Activated naive CD8-positive, alpha-beta T cell treated with anti-CD3 and anti-CD28 coated beads, Interleukin-2, amount 10 ng/mL, durations not matched to agents 7 days and 5 days (primary cell): ENCODE data around the gene LDLRAD2. TPM values are rescaled to one million over a fixed set of nuclear protein-coding genes. Genes with fewer than 3 reads are reported as not detected.

Experiments
- ATAC-seq: fragments of 150-1000 bp; cut with Tn5 transposase; one replicate; pipeline ENCODE4 v1.10.0; 2021; ENCODE audit warnings: low read depth, moderate library complexity
- POLR2A ChIA-PET: fragments of 350-600 bp; sonication (Branson Sonifier 250); formaldehyde crosslinking; loops from one replicate; lab custom pipeline; 2021; ENCODE audit warnings: antibody characterized with exemption; lab: Charles Lee
- DNase-seq: peaks from one replicate; pipeline ENCODE4 v3.0.0; 2021
- H3K27ac Mint-ChIP-seq: one replicate; pipeline ENCODE4 v1.8.0; 2022; ENCODE audit warnings: mild to moderate bottlenecking, mixed read lengths
- H3K27me3 Mint-ChIP-seq: one replicate; pipeline ENCODE4 v1.8.0; 2022; ENCODE audit warnings: mild to moderate bottlenecking, moderate library complexity, mixed read lengths
- H3K36me3 Mint-ChIP-seq: one replicate; pipeline ENCODE4 v1.8.0; 2021; ENCODE audit warnings: mild to moderate bottlenecking, mixed read lengths
- H3K4me1 Mint-ChIP-seq: one replicate; pipeline ENCODE4 v1.8.0; 2021; ENCODE audit warnings: mixed read lengths
- H3K4me3 Mint-ChIP-seq: one replicate; pipeline ENCODE4 v1.8.0; 2022; ENCODE audit warnings: mild to moderate bottlenecking, moderate library complexity, mixed read lengths
- H3K9me3 Mint-ChIP-seq: one replicate; pipeline ENCODE4 v1.8.0; 2021; ENCODE audit warnings: mixed read lengths
- total RNA-seq, 2 experiments: library from RNA; stranded (reverse); gene quantifications; one replicate each; pipeline ENCODE4 v1.2.3, GENCODE V29; 2021

LDLRAD2 gene
- total RNA-seq, 2 experiments from 2014 or later = 0.09 TPM; not detected in 1

DNA sequence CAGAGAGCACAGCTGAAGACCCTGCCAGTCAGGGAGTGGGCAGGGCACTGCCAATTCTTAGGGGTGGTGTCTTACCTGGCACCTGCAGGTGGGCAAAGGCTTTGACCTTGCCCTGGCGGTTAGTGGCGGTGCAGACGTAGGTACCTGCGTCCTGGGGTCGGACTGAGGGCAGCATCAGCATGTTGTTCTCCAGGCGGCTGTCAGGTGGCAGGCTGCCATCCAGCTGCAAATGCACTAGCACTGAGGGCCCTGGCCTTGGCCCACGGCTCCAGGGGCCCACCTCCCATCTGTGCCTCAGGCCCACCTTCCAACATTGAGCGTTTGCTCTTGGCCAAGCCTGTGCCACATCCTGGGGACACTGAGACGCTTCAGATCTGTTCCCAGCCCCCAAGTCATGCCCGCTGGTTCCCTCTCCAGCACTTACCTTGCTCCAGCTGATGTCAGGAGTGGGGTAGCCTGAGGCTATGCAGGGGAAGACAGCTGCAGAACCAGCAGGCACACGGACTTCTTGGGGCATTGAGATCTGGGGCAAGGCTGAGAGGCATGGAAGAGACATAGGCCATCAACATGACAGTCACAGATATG lies 21.4 kb downstream of the LDLRAD2 start:
- Mint-ChIP-seq H3K27ac (no peak overlapping the region), H3K9me3 (peaks cover 11% of the 10 kb centered on the region), H3K4me3 (no peak overlapping the region), H3K4me1 (no peaks in the 10 kb centered on the region), H3K27me3 (no peaks in the 10 kb centered on the region), H3K36me3 (peaks cover 23% of the 10 kb centered on the region)
- ATAC-seq = no peak
- POLR2A ChIA-PET = no interaction called here
- no peak for DNase-seq

DNA sequence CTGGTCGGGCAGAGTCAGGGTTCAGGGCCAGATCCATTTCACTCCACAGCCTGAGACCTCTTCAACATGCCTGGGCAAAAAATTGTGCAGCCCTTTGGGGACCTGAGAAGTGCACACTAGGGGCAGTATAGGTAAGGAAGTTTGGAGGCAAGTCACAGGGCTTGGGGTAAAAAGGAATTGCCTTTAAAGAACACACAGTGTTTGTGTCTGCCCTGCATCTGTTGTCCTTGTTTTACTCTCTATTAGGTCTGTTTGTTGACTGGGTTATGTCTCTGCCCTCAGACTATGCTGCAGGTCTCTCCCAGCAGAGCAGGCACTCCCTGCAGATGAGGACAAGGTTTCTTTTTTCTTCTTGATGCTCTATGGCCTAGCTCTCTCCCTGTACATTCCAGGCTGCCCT lies 22.0 kb downstream of the LDLRAD2 start:
- H3K4me1 Mint-ChIP-seq = no peaks in the 10 kb centered on the region
- DNase-seq (no peak), ATAC-seq (no peak)
- H3K27me3 Mint-ChIP-seq = no peaks in the 10 kb centered on the region
- POLR2A ChIA-PET = no interaction called here
- peaks cover 23% of the 10 kb centered on the region for H3K36me3 Mint-ChIP-seq
- H3K4me3 Mint-ChIP-seq = no peak overlapping the region
- H3K9me3 Mint-ChIP-seq = peaks cover 11% of the 10 kb centered on the region
- H3K27ac Mint-ChIP-seq = no peak overlapping the region

DNA sequence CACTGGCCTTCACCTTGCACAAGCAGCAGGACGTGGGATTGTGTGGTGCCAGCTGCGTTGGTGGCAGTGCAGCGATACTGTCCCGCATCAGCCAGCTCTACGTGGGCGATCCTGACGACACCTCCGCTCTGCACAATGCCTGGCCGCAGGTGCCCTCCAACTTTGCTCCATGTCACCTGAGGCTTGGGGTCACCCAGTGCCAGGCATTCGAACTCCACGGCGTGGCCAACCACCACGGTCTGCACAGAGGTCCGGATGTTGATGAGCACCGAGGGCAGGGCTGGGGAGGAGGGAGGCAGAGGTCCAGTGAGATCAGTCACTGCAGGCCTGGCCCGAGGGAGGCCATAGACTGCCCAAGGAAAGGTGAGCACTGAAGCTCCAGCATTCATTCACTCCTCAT lies 22.6 kb downstream of the LDLRAD2 start:
- no peak overlapping the region for H3K4me3 Mint-ChIP-seq
- peaks cover 23% of the 10 kb centered on the region for H3K36me3 Mint-ChIP-seq
- DNase-seq (no peak), ATAC-seq (no peak)
- H3K27ac Mint-ChIP-seq = no peak overlapping the region
- POLR2A ChIA-PET = no interaction called here
- no peaks in the 10 kb centered on the region for H3K4me1 Mint-ChIP-seq
- H3K9me3 Mint-ChIP-seq = peaks cover 11% of the 10 kb centered on the region
- H3K27me3 Mint-ChIP-seq = no peaks in the 10 kb centered on the region

DNA sequence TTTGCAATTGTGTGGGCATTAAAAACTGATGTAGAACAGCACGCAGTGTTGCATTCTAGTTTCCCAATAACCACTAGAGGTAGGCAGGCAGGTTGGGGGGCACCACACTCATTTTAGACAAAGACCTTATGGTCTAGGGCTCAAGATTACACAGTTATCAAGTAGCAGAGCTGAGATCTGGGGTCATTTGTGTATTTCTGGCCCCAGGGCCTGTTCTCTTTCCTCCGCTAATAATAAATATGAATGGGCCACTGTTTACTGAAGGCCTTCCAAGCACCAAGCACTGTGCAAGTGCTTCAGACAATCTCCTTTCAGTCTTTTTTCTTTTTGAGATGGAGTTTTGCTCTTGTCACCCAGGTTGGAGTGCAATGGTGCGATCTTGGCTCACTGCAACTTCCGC lies 23.9 kb downstream of the LDLRAD2 start:
- no peak overlapping the region for H3K4me3 Mint-ChIP-seq
- peaks cover 23% of the 10 kb centered on the region for H3K36me3 Mint-ChIP-seq
- POLR2A ChIA-PET = no interaction called here
- ATAC-seq (no peak), DNase-seq (no peak)
- H3K4me1 Mint-ChIP-seq = no peaks in the 10 kb centered on the region
- H3K27me3 Mint-ChIP-seq = no peaks in the 10 kb centered on the region
- H3K27ac Mint-ChIP-seq = no peak overlapping the region
- peaks cover 11% of the 10 kb centered on the region for H3K9me3 Mint-ChIP-seq

GRCh38 chr1:21836729-21837128 lies 24.7 kb downstream of the LDLRAD2 start:
- POLR2A ChIA-PET = no interaction called here
- H3K27me3 Mint-ChIP-seq = no peaks in the 10 kb centered on the region

DNA sequence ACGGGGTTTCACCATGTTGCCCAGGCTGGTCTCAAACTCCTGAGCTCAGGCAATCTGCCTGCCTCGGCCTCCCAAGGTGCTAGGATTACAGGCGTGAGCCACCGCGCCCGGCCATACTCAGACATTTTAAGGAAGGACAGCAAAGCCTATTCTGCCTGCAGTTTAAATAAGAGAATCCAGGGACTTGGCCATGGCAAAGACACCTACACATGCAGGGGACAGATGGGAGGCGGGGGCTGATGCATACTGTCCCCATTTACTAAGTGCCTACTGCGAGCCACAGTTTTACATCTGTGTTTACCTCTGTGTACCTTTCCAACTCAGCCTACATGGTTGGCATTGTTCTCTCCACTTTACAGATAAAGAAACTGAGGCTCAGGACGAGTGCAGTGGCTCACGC lies 25.4 kb downstream of the LDLRAD2 start:
- DNase-seq (no peak), ATAC-seq (no peak)
- peaks cover 23% of the 10 kb centered on the region for H3K36me3 Mint-ChIP-seq
- no peak overlapping the region for H3K4me3 Mint-ChIP-seq
- POLR2A ChIA-PET = no interaction called here
- H3K4me1 Mint-ChIP-seq = no peaks in the 10 kb centered on the region
- H3K27ac Mint-ChIP-seq = no peak overlapping the region
- H3K9me3 Mint-ChIP-seq = peaks cover 11% of the 10 kb centered on the region
- H3K27me3 Mint-ChIP-seq = no peaks in the 10 kb centered on the region

More at GRCh38 chr1:21836729-21837128, 24.7 kb downstream of the LDLRAD2 start:
- peaks cover 23% of the 10 kb centered on the region for H3K36me3 Mint-ChIP-seq
- no peak overlapping the region for H3K4me3 Mint-ChIP-seq
- no peaks in the 10 kb centered on the region for H3K4me1 Mint-ChIP-seq
- ATAC-seq (no peak), DNase-seq (no peak)
- H3K9me3 Mint-ChIP-seq = peaks cover 11% of the 10 kb centered on the region
- no peak overlapping the region for H3K27ac Mint-ChIP-seq

- H3K36me3 Mint-ChIP-seq = peaks cover 19% of the 10 kb centered on the region
- no peak overlapping the region for H3K27ac Mint-ChIP-seq
- DNase-seq (no peak), ATAC-seq (no peak)
- no peaks in the 10 kb centered on the region for H3K4me1 Mint-ChIP-seq
- no peaks in the 10 kb centered on the region for H3K27me3 Mint-ChIP-seq
- POLR2A ChIA-PET = no interaction called here
- H3K9me3 Mint-ChIP-seq = peaks cover 11% of the 10 kb centered on the region
- no peak overlapping the region for H3K4me3 Mint-ChIP-seq
These were observed 26.5 kb downstream of the LDLRAD2 start for GRCh38 chr1:21838359-21839157.

DNA sequence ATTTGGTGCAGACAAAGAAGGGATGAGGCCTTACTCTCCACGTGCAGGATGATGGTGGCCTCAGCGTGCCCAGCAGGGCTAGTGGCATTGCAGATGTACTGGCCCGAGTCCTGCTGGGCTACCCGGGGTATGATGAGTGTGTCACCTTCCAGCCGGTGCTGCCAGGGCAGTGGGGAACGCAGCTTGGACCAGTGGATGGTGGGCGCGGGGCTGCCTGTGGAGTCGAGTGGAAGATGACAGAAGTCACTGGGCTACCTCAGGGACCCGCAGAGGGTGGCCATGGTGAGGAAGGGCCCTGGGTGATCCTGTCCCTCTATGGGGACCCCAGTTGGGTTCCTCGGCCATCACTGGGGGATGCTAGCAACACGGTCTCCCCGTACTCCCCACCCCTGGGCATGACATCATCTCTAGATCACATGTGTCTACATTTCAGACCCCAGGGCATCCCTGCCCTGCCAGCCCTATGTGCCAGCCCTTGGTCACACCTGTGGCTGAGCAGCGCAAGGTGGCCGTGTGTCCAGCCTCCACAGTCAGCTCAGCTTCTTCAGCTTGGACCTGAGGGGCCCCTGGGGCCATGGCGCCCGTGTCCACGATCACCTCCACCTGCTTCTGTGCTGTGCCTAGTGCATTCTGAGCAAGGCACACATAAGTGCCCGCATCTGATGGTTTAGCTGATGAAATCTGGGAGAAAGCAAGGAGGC lies 27.4 kb downstream of the LDLRAD2 start:
- ATAC-seq = no peak
- Mint-ChIP-seq H3K4me3 (no peak overlapping the region), H3K36me3 (peaks cover 9% of the 10 kb centered on the region), H3K4me1 (no peaks in the 10 kb centered on the region), H3K27ac (no peak overlapping the region), H3K9me3 (peaks cover 4% of the 10 kb centered on the region), H3K27me3 (no peaks in the 10 kb centered on the region)
- POLR2A ChIA-PET = no interaction called here
- DNase-seq = no peak

DNA sequence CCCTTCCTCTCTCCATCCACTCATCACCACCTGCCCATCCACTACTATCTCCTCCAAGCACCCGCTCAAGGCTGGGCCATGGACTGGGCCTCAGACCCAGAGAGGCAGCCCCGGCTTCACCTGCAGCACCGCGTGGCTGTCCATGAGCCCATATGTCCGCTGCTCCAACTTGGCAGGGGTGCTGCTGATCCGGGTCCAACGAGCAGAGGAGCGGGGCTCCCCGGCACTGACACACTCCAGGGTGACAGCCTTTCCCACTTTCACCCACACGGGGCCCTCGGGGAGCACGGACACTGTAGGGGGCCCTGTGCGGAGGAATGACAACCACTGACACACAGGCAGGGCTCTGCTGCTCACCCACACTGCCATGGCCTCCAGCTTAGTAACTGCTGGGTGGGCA lies 28.9 kb downstream of the LDLRAD2 start:
- H3K4me1 Mint-ChIP-seq = no peaks in the 10 kb centered on the region
- POLR2A ChIA-PET = no interaction called here
- ATAC-seq (no peak), DNase-seq (no peak)
- H3K4me3 Mint-ChIP-seq = no peak overlapping the region
- no peaks in the 10 kb centered on the region for H3K27me3 Mint-ChIP-seq
- H3K27ac Mint-ChIP-seq = no peak overlapping the region
- H3K36me3 Mint-ChIP-seq = no peaks in the 10 kb centered on the region
- H3K9me3 Mint-ChIP-seq = no peaks in the 10 kb centered on the region

DNA sequence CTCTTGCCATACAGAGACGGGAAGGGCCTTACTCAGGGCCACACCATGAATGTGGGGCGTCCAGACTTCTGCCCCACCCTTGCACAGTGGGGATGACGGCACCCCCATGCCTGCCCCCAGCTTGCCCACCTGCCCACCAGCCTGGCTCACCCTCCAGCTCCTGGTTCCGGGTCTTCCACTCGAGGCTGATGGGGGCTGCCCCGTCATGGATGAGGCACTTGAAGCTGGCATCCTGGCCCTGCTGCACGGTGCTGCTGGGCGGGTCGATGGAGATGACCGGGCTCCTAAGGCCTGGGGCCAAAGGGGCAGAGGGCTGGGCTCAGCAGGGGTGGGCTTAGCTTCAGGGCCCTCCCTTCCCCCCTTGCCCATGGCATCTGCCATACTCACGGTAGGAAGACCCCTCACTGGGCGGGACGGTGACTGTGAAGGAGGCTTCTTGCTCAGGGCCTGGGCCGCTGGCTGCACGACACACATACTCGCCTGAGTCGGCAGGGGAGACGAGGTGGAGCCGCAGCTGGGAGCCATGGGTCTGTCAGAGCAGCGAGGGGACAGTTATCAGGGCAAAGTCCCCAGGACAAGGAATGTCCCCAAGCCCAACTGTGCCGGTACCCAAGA lies 29.9 kb downstream of the LDLRAD2 start:
- POLR2A ChIA-PET = no interaction called here
- ATAC-seq (no peak), DNase-seq (no peak)
- no peak overlapping the region for H3K4me3 Mint-ChIP-seq
- no peaks in the 10 kb centered on the region for H3K27me3 Mint-ChIP-seq
- H3K36me3 Mint-ChIP-seq = no peaks in the 10 kb centered on the region
- no peaks in the 10 kb centered on the region for H3K4me1 Mint-ChIP-seq
- H3K27ac Mint-ChIP-seq = no peak overlapping the region
- H3K9me3 Mint-ChIP-seq = no peaks in the 10 kb centered on the region

DNA sequence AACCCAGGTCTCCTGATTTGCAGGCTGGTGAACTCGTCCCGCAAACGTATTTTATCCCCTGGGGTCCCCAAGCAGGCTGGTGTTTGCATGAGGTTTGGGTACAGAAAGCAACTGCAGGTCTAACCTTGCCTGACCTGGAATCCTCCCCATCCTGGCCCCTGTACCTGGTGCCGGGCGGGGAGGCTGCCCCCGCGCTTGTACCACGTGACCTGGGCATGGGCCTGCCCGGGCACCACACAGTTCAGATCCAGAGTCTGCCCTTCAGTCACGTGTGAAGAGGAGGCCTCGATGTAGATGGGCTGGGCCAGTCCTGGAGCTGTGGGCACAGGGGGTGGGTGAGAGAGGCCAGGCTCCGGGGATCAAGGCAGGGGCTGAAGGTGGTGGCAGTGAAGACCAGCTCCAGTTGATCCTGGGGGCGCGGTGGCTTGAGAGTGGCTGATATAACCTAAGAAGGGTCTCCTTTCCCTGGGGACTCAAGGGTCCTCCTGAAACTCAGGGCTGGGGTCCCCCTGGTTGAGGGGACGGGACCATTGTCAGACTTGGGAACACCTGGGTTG lies 30.6 kb downstream of the LDLRAD2 start:
- Mint-ChIP-seq H3K9me3 (no peaks in the 10 kb centered on the region), H3K4me3 (no peak overlapping the region), H3K4me1 (no peaks in the 10 kb centered on the region), H3K27me3 (no peaks in the 10 kb centered on the region), H3K27ac (no peak overlapping the region), H3K36me3 (no peaks in the 10 kb centered on the region)
- DNase-seq (no peak), ATAC-seq (no peak)
- POLR2A ChIA-PET = no interaction called here

DNA sequence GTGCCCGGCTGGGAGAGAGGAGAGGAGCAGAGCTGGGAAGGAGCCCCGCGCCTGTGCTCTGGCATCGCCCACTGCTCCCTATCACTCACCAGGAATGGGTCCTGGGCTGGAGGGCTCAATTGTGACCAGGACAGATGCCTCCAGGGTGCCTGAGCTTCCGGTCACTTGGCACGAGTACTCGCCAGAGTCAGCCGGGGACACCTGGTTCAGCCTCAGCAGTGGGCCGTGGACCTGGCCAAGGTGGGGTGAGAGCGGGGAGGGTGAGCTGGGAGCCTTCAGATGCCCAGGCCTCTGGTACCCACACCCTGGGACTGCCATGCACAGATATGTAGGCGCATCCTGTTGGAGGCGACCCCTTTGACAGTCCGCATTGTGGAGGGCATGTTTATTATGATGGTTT lies 31.1 kb downstream of the LDLRAD2 start:
- Mint-ChIP-seq H3K4me3 (no peak overlapping the region), H3K27me3 (no peaks in the 10 kb centered on the region), H3K36me3 (no peaks in the 10 kb centered on the region), H3K9me3 (no peaks in the 10 kb centered on the region), H3K27ac (no peak overlapping the region), H3K4me1 (no peaks in the 10 kb centered on the region)
- ATAC-seq (no peak), DNase-seq (no peak)
- POLR2A ChIA-PET = no interaction called here

DNA sequence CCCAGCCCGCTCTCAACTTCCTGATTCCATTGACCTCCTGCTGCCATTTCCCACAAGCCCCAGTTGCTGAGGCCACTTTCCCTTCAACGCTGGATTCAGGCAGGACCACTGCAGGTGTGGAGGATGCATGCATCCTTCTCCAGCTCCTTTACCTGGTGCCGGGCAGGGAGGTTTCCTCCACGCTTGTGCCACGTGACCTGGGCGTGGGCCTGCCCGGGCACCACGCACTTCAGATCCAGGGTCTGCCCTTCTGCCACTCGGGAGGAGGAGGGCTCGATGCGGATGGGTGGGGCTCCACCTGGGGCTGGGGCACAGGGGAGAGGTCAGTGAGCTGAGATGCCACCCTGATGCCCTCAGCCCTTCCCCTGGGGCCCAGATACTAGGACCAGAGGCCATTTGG lies 31.9 kb downstream of the LDLRAD2 start:
- no peaks in the 10 kb centered on the region for H3K9me3 Mint-ChIP-seq
- H3K4me1 Mint-ChIP-seq = no peaks in the 10 kb centered on the region
- POLR2A ChIA-PET = no interaction called here
- no peaks in the 10 kb centered on the region for H3K27me3 Mint-ChIP-seq
- ATAC-seq (no peak), DNase-seq (no peak)
- no peak overlapping the region for H3K4me3 Mint-ChIP-seq
- H3K27ac Mint-ChIP-seq = no peak overlapping the region
- H3K36me3 Mint-ChIP-seq = no peaks in the 10 kb centered on the region
